Measurements from ENCODE around the gene EDN3.

GRCh38 chr20:59269411-59270025 is 30.9 kb upstream of the EDN3 start:
- TF ChIP-seq POLR2AphosphoS5 (IDR thresholded peaks at IDR 0.05; ENCODE audit: low read depth, low read length) (no peak), REST (IDR thresholded peaks at IDR 0.05; ENCODE audit: insufficient read depth in 1 of 2, low read depth in 2 of 2, low read length in 2 of 2) (no peak), TAF1 (IDR thresholded peaks at IDR 0.05; ENCODE audit: borderline replicate concordance, insufficient read depth, low read length) (no peak), SIN3A (IDR thresholded peaks at IDR 0.05; ENCODE audit: borderline replicate concordance, insufficient read depth, low read length) (no peak)
